ENCODE measurements around the gene THSD4. TPM values are rescaled to one million over a fixed set of nuclear protein-coding genes. Genes with fewer than 3 reads are reported as not detected.

Gene THSD4
- total and polyA plus RNA-seq, 2 of the 8 experiments (the other 6 are each of a cell fraction or from before 2014, with no cell fraction given): 2.5 to 6.2 TPM

GRCh38 chr15:71125831-71126450, 10.7 kb downstream of the THSD4 start:
- FAIRE-seq (no peak), DNase-seq (ENCODE audit: low read depth in 1 of 2, low spot score in 2 of 2) (no peak)
- Histone ChIP-seq H2BK20ac (ENCODE audit: low read length) (no peak overlapping the region), H3K36me3 (ENCODE audit: control insufficient read depth in 2 of 4, insufficient read depth in 4 of 4, low read length in 3 of 4) (no peaks in the 10 kb centered on the region), H3K79me2 (ENCODE audit: control insufficient read depth in 1 of 2, insufficient read depth in 2 of 2, low read length in 2 of 2) (peaks cover 0 to 3% of the 10 kb centered on the region in 2 experiments; a peak in 1 of 4 replicates), H3K14ac (ENCODE audit: insufficient read length) (no peak overlapping the region), H2BK5ac (ENCODE audit: low read depth, low read length) (0 out of 2 replicates have a peak overlapping the region, but pooled peaks have one; percentile 19), H3K79me1 (ENCODE audit: low read depth, low read length) (no peaks in the 10 kb centered on the region), H3K18ac (ENCODE audit: extremely low read depth, low read length) (no peak overlapping the region), H3K4me1 (replicated peaks in 1 of 4; ENCODE audit: control insufficient read depth in 3 of 4, insufficient read depth in 4 of 4, low read length in 3 of 4) (peaks cover 0 to under 1% (median 0%) of the 10 kb centered on the region in 4 experiments; a peak in 2 of 7 replicates), H3K4me3 (ENCODE audit: extremely low read depth in 1 of 4, insufficient read depth in 2 of 4, low read depth in 3 of 4, low read length in 4 of 4) (no peak overlapping the region), H3K23me2 (ENCODE audit: low read depth, low read length) (no peaks in the 10 kb centered on the region), H2BK12ac (ENCODE audit: low read depth, low read length) (peak overlapping the region; percentile 46; the same call in 1 of the 2 replicates), H3K9me3 (ENCODE audit: insufficient read depth in 2 of 2, low read depth in 1 of 2, low read length in 1 of 2) (no peaks in the 10 kb centered on the region), H3K27ac (ENCODE audit: low read depth, low read length) (no peak overlapping the region), H2BK15ac (ENCODE audit: low read length) (0 out of 2 replicates have a peak overlapping the region, but pooled peaks have one; percentile 31), H3K27me3 (replicated peaks in 1 of 4; ENCODE audit: control insufficient read depth in 3 of 4, extremely low read depth in 1 of 4, insufficient read depth in 3 of 4, low read length in 3 of 4) (no peaks in the 10 kb centered on the region), H3K4ac (replicated peaks; ENCODE audit: insufficient read length, low read depth, low read length) (no peak overlapping the region), H2AFZ (ENCODE audit: low read length) (no peak overlapping the region), H4K20me1 (replicated peaks in 1 of 2; ENCODE audit: control insufficient read depth in 1 of 2, insufficient read depth in 2 of 2, low read length in 2 of 2) (no peaks in the 10 kb centered on the region), H2AK5ac (ENCODE audit: low read depth, low read length) (no peak overlapping the region), H4K91ac (replicated peaks; ENCODE audit: insufficient read length, low read length) (no peak overlapping the region), H3K23ac (ENCODE audit: insufficient read length) (no peak overlapping the region), H4K8ac (ENCODE audit: extremely low read depth, insufficient read depth, low read length) (0 out of 2 replicates have a peak overlapping the region, but pooled peaks have one; percentile 68), H2BK120ac (replicated peaks; ENCODE audit: low read depth, low read length) (no peak overlapping the region), H3K56ac (replicated peaks; ENCODE audit: insufficient read length, low read depth, low read length) (no peak overlapping the region), H3K9ac (replicated peaks in 1 of 4; ENCODE audit: extremely low read depth in 1 of 4, low read depth in 3 of 4, low read length in 3 of 4) (no peak overlapping the region), H3K4me2 (ENCODE audit: insufficient read depth in 1 of 2, low read depth in 2 of 2, low read length in 2 of 2) (no peak overlapping the region), H4K5ac (ENCODE audit: insufficient read length, low read depth, low read length) (no peak overlapping the region)
- CTCF ChIA-PET (ENCODE audit: partially characterized antibody): interaction anchor here (0.6 to 1.9 kb wide), 14 partner anchors 8 to 1058 kb away, joined by 3 to 8 read pairs (median 3); partner anchors contain the start of gene THSD4
- POLR2A ChIA-PET (ENCODE audit: partially characterized antibody): no interaction called here
- TF ChIP-seq CTBP2 (IDR thresholded peaks at IDR 0.05; ENCODE audit: borderline replicate concordance, insufficient read depth, insufficient read length, low read length) (no peak), RAD21 (IDR thresholded peaks at IDR 0.05 in 1 of 2, conservative IDR thresholded peaks at IDR 0.05 in 1 of 2; ENCODE audit: low read depth in 2 of 2, low read length in 2 of 2) (peak; percentile 62 to 63), CTCF (IDR thresholded peaks at IDR 0.05; ENCODE audit: control extremely low read depth in 1 of 3, insufficient read depth in 1 of 3, low read depth in 1 of 3, low read length in 3 of 3) (peak; percentile 52 to 76 (median 70)), CHD2 (IDR thresholded peaks at IDR 0.05; ENCODE audit: low read length) (no peak), KDM4A (IDR thresholded peaks at IDR 0.05; ENCODE audit: low read depth, low read length, severe bottlenecking) (no peak), CBX5 (IDR thresholded peaks at IDR 0.05; ENCODE audit: low read depth, low read length) (no peak)
- WGBS, 2 experiments (ENCODE audit: extremely low coverage in 1 of 2, insufficient coverage in 1 of 2, insufficient read length in 1 of 2, insufficient replicate concordance in 2 of 2, low coverage in 1 of 2, low lambda C conversion rate in 2 of 2, missing lambda C conversion rate in 1 of 2): 90% methylated on average over 14 of the region's 14 CpGs; no CpG with 5 or more reads in 1 of the 2 experiments

Data from H1 (cell line).